A549 (cell line): Measurements from ENCODE around the gene GAL3ST3. TPM values are rescaled to one million over a fixed set of nuclear protein-coding genes. Genes with fewer than 3 reads are reported as not detected.

Experiments used
- BCL3 ChIP-seq: fragments of >200 bp; sonication (Bioruptor Twin); formaldehyde crosslinking; IDR thresholded peaks from 3 replicates; pipeline ENCODE4 v1.6.1; 2016
- CBX8 ChIP-seq: fragments of 200-600 bp; sonication (generic); IDR thresholded peaks from 2 replicates; pipeline ENCODE4 v1.6.1; 2016
- CEBPB ChIP-seq, 2 experiments: fragments of >200 bp in 1 of 2; sonication (Bioruptor Twin) in 1 of 2; formaldehyde crosslinking in 1 of 2; IDR thresholded peaks; 2 replicates each; pipeline ENCODE4 v1.6.1; 2012 to 2016
- CHD4 ChIP-seq: fragments of 200-600 bp; sonication (generic); IDR thresholded peaks from 2 replicates; pipeline ENCODE4 v1.6.1; 2016; ENCODE audit warnings: antibody characterized with exemption, mild to moderate bottlenecking, borderline replicate concordance
- CTCF ChIP-seq: fragments of >200 bp; sonication (Bioruptor Twin); formaldehyde crosslinking; IDR thresholded peaks from 3 replicates; pipeline ENCODE4 v1.5.1; 2016
- E2F6 ChIP-seq: IDR thresholded peaks from 2 replicates; pipeline ENCODE4 v1.6.1; 2012; ENCODE audit warnings: low read depth, borderline replicate concordance
- ELK1 ChIP-seq: fragments of 150-350 bp; IDR thresholded peaks from 2 replicates; pipeline ENCODE4 v1.6.1; 2014; ENCODE audit warnings: low read depth, mild to moderate bottlenecking, low read length
- EP300 ChIP-seq, 2 experiments: fragments of >200 bp; sonication (Bioruptor Twin); formaldehyde crosslinking; IDR thresholded peaks; 2 replicates in 1 of 2; 3 replicates in 1 of 2; pipeline ENCODE4 v1.6.1; 2016 to 2017
- FOSL2 ChIP-seq, 2 experiments: fragments of 450-650 bp in 1 of 2; fragments of >200 bp in 1 of 2; sonication (Bioruptor Twin) in 1 of 2; formaldehyde crosslinking; IDR thresholded peaks; 2 replicates each; pipeline versions ENCODE4 v1.5.0 to v1.6.1; 2016 to 2020; ENCODE audit warnings: mild to moderate bottlenecking in 1 of 2, moderate library complexity in 1 of 2
- GATA3 ChIP-seq: IDR thresholded peaks from 2 replicates; pipeline ENCODE4 v1.6.1; 2012; ENCODE audit warnings: borderline replicate concordance
- HDAC2 ChIP-seq: fragments of 200-600 bp; sonication (generic); IDR thresholded peaks from 2 replicates; pipeline ENCODE4 v1.6.1; 2016
- HES2 ChIP-seq: fragments of >200 bp; sonication (Bioruptor Twin); formaldehyde crosslinking; IDR thresholded peaks from 2 replicates; pipeline ENCODE4 v1.6.1; 2016
- HEYL ChIP-seq: fragments of 250-450 bp; sonication (Bioruptor Pico); IDR thresholded peaks from 2 replicates; pipeline ENCODE4 v1.8.0; 2021; ENCODE audit warnings: mild to moderate bottlenecking, moderate library complexity
- HMGXB4 ChIP-seq: fragments of 250-450 bp; sonication (Bioruptor Pico); IDR thresholded peaks from 2 replicates; pipeline ENCODE4 v1.5.0; 2021; ENCODE audit warnings: mild to moderate bottlenecking, moderate library complexity, borderline replicate concordance
- HOXA7 ChIP-seq: fragments of 250-450 bp; sonication (Bioruptor Pico); IDR thresholded peaks from 2 replicates; pipeline ENCODE4 v1.5.0; 2020; ENCODE audit warnings: mild to moderate bottlenecking, moderate library complexity
- HOXB13 ChIP-seq: fragments of 250-450 bp; sonication (Bioruptor Pico); IDR thresholded peaks from 2 replicates; pipeline ENCODE4 v1.5.0; 2020; ENCODE audit warnings: low read depth, mild to moderate bottlenecking, moderate library complexity
- JUN ChIP-seq, 2 experiments: fragments of >200 bp; sonication (Bioruptor Twin); formaldehyde crosslinking; IDR thresholded peaks; 2 replicates in 1 of 2; 3 replicates in 1 of 2; pipeline ENCODE4 v1.6.1; 2016 to 2017
- KDM1A ChIP-seq: fragments of 200-600 bp; sonication (generic); IDR thresholded peaks from 2 replicates; pipeline ENCODE4 v1.6.1; 2016; ENCODE audit warnings: low read depth, mild to moderate bottlenecking
- KDM5A ChIP-seq: fragments of 200-600 bp; sonication (generic); IDR thresholded peaks from 2 replicates; pipeline ENCODE4 v1.6.1; 2016; ENCODE audit warnings: antibody characterized with exemption, mild to moderate bottlenecking
- MAFK ChIP-seq: fragments of 450-650 bp; IDR thresholded peaks from 2 replicates; pipeline ENCODE4 v1.6.1; 2014; ENCODE audit not compliant: partially characterized antibody
- MAX ChIP-seq: IDR thresholded peaks from 2 replicates; pipeline ENCODE4 v1.6.1; 2012
- MYC ChIP-seq: IDR thresholded peaks from 2 replicates; pipeline ENCODE4 v1.6.1; 2012; ENCODE audit warnings: mild to moderate bottlenecking, inconsistent platforms, low read length, improper control_type of control experiment, borderline replicate concordance
- NFE2L2 ChIP-seq: fragments of 150-350 bp; conservative IDR thresholded peaks from 2 replicates; pipeline ENCODE4 v1.6.1; 2014; ENCODE audit warnings: low read length
- NPAS2 ChIP-seq: fragments of 250-450 bp; sonication (Bioruptor Pico); IDR thresholded peaks from 2 replicates; pipeline ENCODE4 v1.8.0; 2022; ENCODE audit warnings: mild to moderate bottlenecking, moderate library complexity, borderline replicate concordance
- NR3C1 ChIP-seq: fragments of >200 bp; sonication (Bioruptor Twin); formaldehyde crosslinking; IDR thresholded peaks from 3 replicates; pipeline ENCODE4 v1.6.1; 2017
- PHF8 ChIP-seq: fragments of 200-600 bp; sonication (generic); IDR thresholded peaks from 2 replicates; pipeline ENCODE4 v1.6.1; 2016; ENCODE audit warnings: low read depth, mild to moderate bottlenecking, antibody characterized with exemption, moderate library complexity, borderline replicate concordance
- POLR2A ChIP-seq: IDR thresholded peaks from 2 replicates; pipeline ENCODE4 v1.6.1; 2012; ENCODE audit warnings: mild to moderate bottlenecking, low read length
- RARB ChIP-seq: fragments of 250-450 bp; sonication (Bioruptor Pico); IDR thresholded peaks from 2 replicates; pipeline ENCODE4 v1.8.0; 2021; ENCODE audit warnings: mild to moderate bottlenecking, moderate library complexity
- TFCP2L1 ChIP-seq: fragments of 250-450 bp; sonication (Bioruptor Pico); IDR thresholded peaks from 2 replicates; pipeline ENCODE4 v1.5.0; 2021; ENCODE audit warnings: mild to moderate bottlenecking
- USF2 ChIP-seq: fragments of 450-650 bp; IDR thresholded peaks from 2 replicates; pipeline ENCODE4 v1.6.1; 2014; ENCODE audit warnings: antibody characterized with exemption
- polyA plus RNA-seq, 4 experiments: library from polyadenylated mRNA; depleted of rRNA in 3 of 4; stranded (reverse); fragments of >200 nt; fragmentation: RNase III in 1 of 4; extraction: RNeasy Plus Mini Kit Qiagen cat#74134 plus additional on column Dnase treatment in 1 of 4; gene quantifications; 2 replicates in 3 of 4; 3 replicates in 1 of 4; pipeline ENCODE4 v1.2.3, GENCODE V29; 2011 to 2017

GAL3ST3 gene
- polyA plus RNA-seq, 2 of the 4 experiments (the other 2 are of a cell fraction) = not detected

- no peak for TF ChIP-seq FOSL2 (IDR thresholded peaks at IDR 0.05)
- TF ChIP-seq FOSL2 (CRISPR knock-in tag; IDR thresholded peaks at IDR 0.05) = no peak
- peak; percentile 98 for TF ChIP-seq KDM5A
- no peak for TF ChIP-seq CEBPB (IDR thresholded peaks at IDR 0.05)
- no peak for TF ChIP-seq HES2
- no peak for TF ChIP-seq CHD4
- TF ChIP-seq HDAC2 = peak; percentile 49; the same call in 1 of the 2 replicates
- no peak for TF ChIP-seq HEYL (CRISPR knock-in tag)
- no peak for TF ChIP-seq NFE2L2
- no peak for TF ChIP-seq MYC
- no peak for TF ChIP-seq USF2
- TF ChIP-seq JUN (IDR thresholded peaks at IDR 0.05) = peak in 1 of 2 experiments; percentile 92; a peak in 3 of 5 replicates
- no peak for TF ChIP-seq HOXB13 (CRISPR knock-in tag)
- 0 out of 2 replicates have a peak, but pooled peaks have one; percentile 24 for TF ChIP-seq ELK1
- TF ChIP-seq BCL3 = no peak; the same call in 2 of the 3 replicates
- no peak for TF ChIP-seq RARB (CRISPR knock-in tag)
- TF ChIP-seq GATA3 = no peak
- TF ChIP-seq CTCF = no peak
- TF ChIP-seq HMGXB4 (CRISPR knock-in tag) = no peak
- peak; percentile 73; the same call in 1 of the 2 replicates for TF ChIP-seq MAX
- no peak for TF ChIP-seq NPAS2 (CRISPR knock-in tag)
- no peak for TF ChIP-seq EP300 (IDR thresholded peaks at IDR 0.05)
- no peak for TF ChIP-seq HOXA7 (CRISPR knock-in tag)
- peak; percentile 59 for TF ChIP-seq POLR2A
- TF ChIP-seq E2F6 = no peak
- TF ChIP-seq CBX8 = no peak
- TF ChIP-seq NR3C1 = no peak
- TF ChIP-seq TFCP2L1 (CRISPR knock-in tag) = no peak
- TF ChIP-seq MAFK = no peak
- peak; percentile 94 for TF ChIP-seq PHF8
- TF ChIP-seq KDM1A = no peak
These were observed 3.1 kb upstream of the GAL3ST3 start, which contains the start of gene SF3B2 (continued) for GRCh38 chr11:66051766-66052663.
